GM18909 (cell line): ENCODE results near the gene GPR137C.

Source experiments
- ATAC-seq: cut with Tn5 transposase; IDR thresholded peaks from one replicate; pipeline ENCODE4 v1.9.1; 2021; ENCODE audit warnings: mild to moderate bottlenecking; ENCODE audit not compliant: unreplicated experiment, poor library complexity

The GPR137C gene

DNA sequence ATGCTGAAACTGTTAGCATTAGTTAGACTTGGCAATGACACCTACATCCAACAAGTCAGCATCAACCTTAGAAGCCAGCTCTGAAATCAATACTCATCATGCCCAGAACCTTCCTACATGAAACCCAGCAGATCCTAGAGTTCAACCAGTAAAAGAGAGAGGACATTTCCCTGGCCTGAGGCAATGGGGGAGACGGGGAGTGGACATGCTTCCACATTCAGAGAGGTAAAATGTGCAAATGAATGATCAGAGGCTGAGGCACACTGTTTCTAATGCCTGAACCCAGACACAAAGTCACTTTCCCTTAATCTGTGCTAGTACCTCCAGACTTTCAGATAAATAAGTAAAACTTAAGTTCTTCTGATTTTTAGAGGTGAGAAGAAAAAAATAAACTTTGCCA, 108.2 kb downstream of the GPR137C start:
- ATAC-seq: no peak

GRCh38 chr14:52661314-52661713, 108.7 kb downstream of the GPR137C start:
- no peak for ATAC-seq

- no peak for ATAC-seq
These were observed 111.2 kb downstream of the GPR137C start for GRCh38 chr14:52663850-52664249.

- no peak for ATAC-seq
These were observed 126.0 kb downstream of the GPR137C start for GRCh38 chr14:52678591-52678990.

DNA sequence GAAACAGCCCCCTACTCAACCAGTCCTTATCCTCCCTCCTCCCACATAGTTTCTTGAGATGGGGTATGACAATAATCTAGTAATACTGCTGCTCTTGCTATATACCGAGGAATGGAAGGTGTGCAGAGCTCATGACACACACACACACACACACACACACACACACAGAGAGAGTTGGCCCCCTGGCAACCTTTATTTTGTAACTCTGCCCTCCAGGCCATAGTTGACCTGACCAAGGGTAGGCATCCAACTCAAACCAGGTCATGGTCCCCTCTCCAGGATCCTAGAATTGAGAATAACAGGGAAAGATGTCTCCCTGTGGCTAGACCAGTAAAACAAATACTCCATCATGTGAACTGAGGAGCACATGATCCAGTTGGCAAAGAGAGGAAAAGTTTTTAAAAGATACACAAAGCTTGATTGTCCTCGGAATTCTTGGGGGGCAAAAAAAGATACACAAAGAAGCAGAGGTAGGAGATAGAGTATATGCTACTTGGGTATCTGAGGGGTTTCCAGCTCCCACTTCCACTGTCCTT, 131.4 kb downstream of the GPR137C start:
- no peak for ATAC-seq

DNA sequence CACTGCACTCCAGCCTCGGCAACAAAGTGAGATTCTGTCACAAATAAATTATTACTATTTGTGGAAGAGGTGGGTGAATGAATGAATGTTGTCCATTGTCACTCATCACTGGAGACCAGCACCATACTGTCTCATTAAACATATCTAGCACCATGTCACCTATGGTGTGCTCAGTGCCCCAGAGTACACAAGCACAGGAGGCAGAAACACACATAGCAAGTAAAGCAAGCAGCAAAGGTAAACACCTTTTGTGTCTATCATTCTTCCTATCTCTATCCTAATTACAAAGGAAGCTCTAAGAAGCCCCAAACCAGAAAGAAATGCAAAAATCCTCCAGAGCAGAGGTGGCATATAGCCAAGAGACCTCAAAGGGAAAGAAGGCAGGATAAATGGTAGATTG, 133.5 kb downstream of the GPR137C start:
- ATAC-seq: no peak
